PFSK-1 (cell line): ENCODE data around the gene ATP6V1F.

Experiments
- FOXP2 ChIP-seq: optimal IDR thresholded peaks from 2 replicates; pipeline ENCODE3; 2011; ENCODE audit warnings: borderline replicate concordance, control low read depth, inconsistent platforms; ENCODE audit not compliant: insufficient read depth; ENCODE audit errors: extremely low read length, extremely low read depth
- POLR2AphosphoS5 ChIP-seq: IDR thresholded peaks from 2 replicates; pipeline ENCODE4 v1.6.1; 2012; ENCODE audit warnings: low read depth, mild to moderate bottlenecking, control low read depth, low read length, moderate library complexity
- REST ChIP-seq, 2 experiments: IDR thresholded peaks; 2 replicates each; pipeline versions ENCODE4 v1.6.1 to v1.8.0; 2011 to 2012; ENCODE audit warnings: low read depth in 2 of 2, low read length in 2 of 2, control low read depth in 1 of 2, inconsistent platforms in 1 of 2, mild to moderate bottlenecking in 1 of 2, moderate library complexity in 1 of 2; ENCODE audit not compliant: insufficient read depth in 1 of 2
- SIN3A ChIP-seq: IDR thresholded peaks from 2 replicates; pipeline ENCODE4 v1.6.1; 2012; ENCODE audit warnings: mild to moderate bottlenecking, low read length, moderate library complexity, borderline replicate concordance; ENCODE audit not compliant: insufficient read depth
- TAF1 ChIP-seq: IDR thresholded peaks from 2 replicates; pipeline ENCODE4 v1.6.1; 2012; ENCODE audit warnings: low read length, control low read depth, borderline replicate concordance; ENCODE audit not compliant: insufficient read depth

Gene ATP6V1F

DNA sequence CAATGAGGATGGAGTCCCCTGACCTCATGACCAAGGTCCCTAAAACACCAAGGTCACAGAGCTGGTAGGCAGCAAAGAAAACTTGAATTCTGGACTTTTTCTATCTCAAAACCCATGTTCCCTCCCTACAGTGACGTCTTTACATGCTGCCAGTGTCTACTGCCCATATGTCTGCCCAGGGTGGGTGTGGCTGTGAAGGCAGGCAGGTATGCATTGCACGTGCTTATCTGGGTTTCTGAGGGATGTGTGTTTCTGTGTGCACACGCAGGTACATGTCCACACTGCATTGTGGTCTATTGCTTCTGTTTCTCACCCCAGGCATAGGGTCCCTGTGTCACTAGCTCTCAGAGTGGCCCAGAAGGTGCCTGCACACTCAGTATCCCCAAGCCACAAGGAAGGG lies 13.5 kb downstream of the ATP6V1F start:
- TF ChIP-seq FOXP2 = no peak

GRCh38 chr7:128876586-128876977 lies 13.9 kb downstream of the ATP6V1F start:
- TF ChIP-seq POLR2AphosphoS5 (no peak), SIN3A (no peak), REST (IDR thresholded peaks at IDR 0.05; ENCODE audit: insufficient read depth in 1 of 2, low read depth in 2 of 2, low read length in 2 of 2) (no peak), FOXP2 (no peak), TAF1 (no peak)

GRCh38 chr7:128876978-128877755 lies 14.5 kb downstream of the ATP6V1F start:
- no peak for TF ChIP-seq TAF1
- TF ChIP-seq SIN3A = no peak
- TF ChIP-seq REST (IDR thresholded peaks at IDR 0.05; ENCODE audit: insufficient read depth in 1 of 2, low read depth in 2 of 2, low read length in 2 of 2) = no peak
- no peak for TF ChIP-seq FOXP2
- no peak for TF ChIP-seq POLR2AphosphoS5

DNA sequence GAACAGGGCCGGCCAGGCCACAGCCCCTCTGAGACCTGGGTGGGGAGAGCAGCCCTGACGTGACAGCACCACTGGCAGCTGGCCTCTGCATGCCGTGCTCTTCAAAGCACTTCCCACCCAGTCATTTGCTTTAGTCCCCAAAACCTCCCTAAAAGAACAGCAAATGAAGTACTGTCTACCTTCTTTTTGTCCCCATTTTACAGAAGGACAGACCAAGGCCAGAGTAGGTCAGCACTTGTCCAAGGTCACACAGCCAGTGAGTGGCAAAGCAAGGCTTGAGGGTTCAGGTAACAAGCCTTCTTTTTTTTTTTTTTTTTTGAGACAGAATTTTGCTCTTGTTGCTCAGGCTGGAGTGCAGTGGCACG lies 15.1 kb downstream of the ATP6V1F start:
- TF ChIP-seq POLR2AphosphoS5 (no peak), REST (IDR thresholded peaks at IDR 0.05; ENCODE audit: insufficient read depth in 1 of 2, low read depth in 2 of 2, low read length in 2 of 2) (no peak), SIN3A (no peak), TAF1 (no peak), FOXP2 (no peak)

DNA sequence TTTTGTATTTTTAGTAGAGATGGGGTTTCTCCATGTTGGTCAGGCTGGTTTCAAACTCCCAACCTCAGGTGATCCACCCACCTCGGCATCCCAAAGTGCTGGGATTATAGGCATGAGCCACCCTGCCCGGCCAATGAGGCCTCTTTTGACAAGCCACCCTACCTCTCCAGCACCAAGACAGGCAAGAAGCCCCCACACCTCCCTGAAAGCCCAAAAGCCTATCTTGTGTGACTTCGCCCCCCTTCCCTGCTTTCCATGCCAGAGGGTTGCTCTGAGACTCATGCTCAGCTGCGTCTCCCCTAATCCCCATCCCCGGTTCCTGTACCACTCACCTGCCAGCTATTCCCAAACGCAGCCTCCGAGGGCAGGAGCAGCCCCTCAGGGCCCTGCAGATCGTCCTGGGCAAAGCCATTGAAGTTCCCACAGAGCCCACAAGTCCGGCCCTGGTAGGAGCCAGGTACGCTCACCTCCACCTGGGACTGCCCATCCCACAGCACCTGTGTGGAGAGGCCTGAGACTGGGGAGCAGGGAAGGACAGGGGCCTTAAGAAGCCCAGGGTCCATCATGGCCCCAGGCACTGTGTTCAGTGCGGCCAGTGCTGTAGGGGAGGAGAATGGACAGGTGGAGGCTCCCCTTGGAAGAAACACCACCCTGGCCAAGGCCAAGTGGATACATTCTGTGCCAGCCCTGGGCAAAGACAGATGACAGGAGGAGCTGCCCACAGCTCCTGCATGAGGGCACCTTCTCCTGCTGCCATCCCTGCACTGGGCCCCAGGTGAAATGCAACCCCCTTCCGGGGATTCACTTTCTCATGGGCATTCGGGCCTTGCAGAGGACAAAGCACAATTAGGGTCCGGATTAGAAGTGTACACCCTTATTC lies 15.8 kb downstream of the ATP6V1F start:
- TF ChIP-seq REST (IDR thresholded peaks at IDR 0.05; ENCODE audit: insufficient read depth in 1 of 2, low read depth in 2 of 2, low read length in 2 of 2) = no peak
- no peak for TF ChIP-seq FOXP2
- TF ChIP-seq SIN3A = no peak
- TF ChIP-seq TAF1 = no peak
- TF ChIP-seq POLR2AphosphoS5 = no peak
